A673 (cell line): ENCODE results near the gene VCPKMT.

Source experiments
- CTCF ChIP-seq: fragments of 300-800, 200-600 bp; sonication (generic); conservative IDR thresholded peaks from 2 replicates; pipeline ENCODE4 v1.5.1; 2017; ENCODE audit warnings: low read depth, mild to moderate bottlenecking, antibody characterized with exemption, low read length, moderate library complexity, mixed read lengths
- EZH2 ChIP-seq: fragments of 200-600 bp; sonication (generic); IDR thresholded peaks from 2 replicates; pipeline ENCODE4 v1.6.1; 2017; ENCODE audit warnings: borderline replicate concordance, low read depth, mild to moderate bottlenecking, mixed read lengths, antibody characterized with exemption, low read length; ENCODE audit not compliant: poor library complexity, severe bottlenecking

DNA sequence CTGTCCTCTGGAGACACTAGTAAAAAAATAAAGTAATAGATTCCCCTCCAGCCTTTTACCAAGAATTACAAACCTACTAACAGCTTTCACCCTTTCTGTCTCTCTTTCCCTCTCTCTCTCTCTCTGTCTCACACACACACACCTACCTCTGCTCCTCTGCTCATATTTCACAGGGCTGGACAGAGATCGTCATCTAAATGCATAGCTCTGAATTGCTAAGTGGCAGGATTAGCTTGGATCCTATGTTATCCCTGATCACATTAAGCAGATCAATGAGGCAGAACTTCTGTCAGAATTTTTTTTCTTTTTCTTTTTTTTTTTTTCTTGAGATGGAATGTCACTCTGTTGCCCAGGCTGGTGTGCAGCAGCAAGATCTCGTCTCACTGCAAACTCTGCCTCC lies 22.9 kb downstream of the VCPKMT start:
- TF ChIP-seq CTCF, result no peak
- no peak for TF ChIP-seq EZH2
